Activated CD4-positive, CD25-positive, alpha-beta regulatory T cell (primary cell): ENCODE measurements around the gene OR56B4.

Experiments
- DNase-seq, 4 experiments: peaks; one replicate each; lab custom pipeline; 2025; lab: John Stamatoyannopoulos, UW

OR56B4 gene

DNA sequence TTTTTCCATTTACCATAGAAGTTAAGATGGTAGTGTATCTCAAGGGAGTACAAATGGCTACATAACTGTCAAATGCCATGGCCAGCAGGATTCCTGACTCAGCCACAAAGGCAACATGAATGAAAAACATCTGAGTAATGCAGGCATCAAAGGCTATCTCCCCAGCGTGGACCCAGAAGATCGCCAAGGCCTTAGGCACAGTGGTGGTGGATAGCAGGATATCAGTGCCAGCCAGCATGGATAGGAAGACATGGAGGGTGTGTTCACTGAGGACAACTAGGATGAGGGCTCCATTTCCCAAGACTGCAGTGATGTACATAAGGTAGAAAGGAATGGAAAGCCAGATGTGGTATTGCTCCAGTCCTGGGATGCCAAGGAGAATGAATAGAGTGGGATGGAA is 44.6 kb downstream of the OR56B4 start:
- DNase-seq: no peak

DNA sequence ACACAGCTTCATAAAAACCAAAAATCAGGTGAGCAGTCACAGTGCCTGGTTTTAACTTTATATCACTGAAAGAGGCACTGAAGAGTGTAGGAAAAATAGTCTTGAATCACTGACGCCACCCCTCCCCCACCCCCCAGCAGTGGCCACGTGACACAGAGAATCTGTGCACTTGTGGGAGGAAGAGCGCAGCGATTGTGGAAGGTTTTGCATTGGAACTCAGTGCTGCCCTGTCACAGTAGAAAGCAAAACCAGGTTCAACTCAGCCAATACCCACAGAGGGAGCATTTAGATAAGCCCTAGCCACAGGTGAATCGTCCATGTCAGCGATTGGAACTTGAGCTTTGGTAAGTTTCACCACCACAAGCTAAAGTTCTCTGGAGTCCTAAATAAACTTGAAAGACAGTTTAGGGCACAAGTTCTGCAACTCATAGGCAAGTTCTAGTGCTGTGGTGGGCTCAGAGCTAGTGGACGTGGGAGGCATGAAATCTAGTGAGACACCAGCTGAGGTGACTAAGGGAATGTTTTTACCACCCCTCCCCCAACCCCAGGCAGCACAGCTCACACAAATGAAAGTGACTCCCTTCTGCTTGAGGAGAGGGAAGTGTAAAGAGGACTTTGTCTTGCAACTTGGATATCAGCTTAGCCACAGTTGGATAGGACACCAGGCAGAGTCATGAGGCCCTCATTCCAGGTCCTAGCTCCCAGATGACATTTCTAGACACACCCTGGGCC is 49.3 kb downstream of the OR56B4 start:
- no peak for DNase-seq
